Loucy (cell line): ENCODE data around the gene SUPT3H.

Experiments
- H2AFZ ChIP-seq: fragments of 200-600 bp; sonication (generic); 2 replicates; pipeline ENCODE4 v1.6.0; 2016; ENCODE audit warnings: antibody characterized with exemption, mild to moderate bottlenecking, low read length, moderate library complexity
- H3F3A ChIP-seq: fragments of 200-600 bp; 2 replicates; pipeline ENCODE4 v1.6.0; 2016; ENCODE audit warnings: antibody characterized with exemption, low read depth, mild to moderate bottlenecking
- H3K27me3 ChIP-seq: fragments of 200-600 bp; sonication (generic); 2 replicates; pipeline ENCODE4 v1.6.1; 2014; ENCODE audit warnings: low read length, mild to moderate bottlenecking; ENCODE audit not compliant: insufficient read depth, poor library complexity, severe bottlenecking
- H3K36me3 ChIP-seq: fragments of 200-600 bp; sonication (generic); 2 replicates; pipeline ENCODE4 v1.6.1; 2016; ENCODE audit warnings: low read length; ENCODE audit not compliant: insufficient read depth
- H3K4me1 ChIP-seq: fragments of 200-600 bp; sonication (generic); 2 replicates; pipeline ENCODE4 v1.5.1; 2014; ENCODE audit warnings: low read length, mild to moderate bottlenecking; ENCODE audit not compliant: insufficient read depth, poor library complexity, severe bottlenecking
- H3K4me2 ChIP-seq: fragments of 200-600 bp; sonication (generic); 2 replicates; pipeline ENCODE4 v1.6.0; 2014; ENCODE audit warnings: antibody characterized with exemption, low read length, low read depth, mild to moderate bottlenecking; ENCODE audit not compliant: poor library complexity, severe bottlenecking
- H3K4me3 ChIP-seq: fragments of 200-600 bp; sonication (generic); 2 replicates; pipeline ENCODE4 v1.5.1; 2014; ENCODE audit warnings: low read length, mild to moderate bottlenecking, mixed read lengths; ENCODE audit not compliant: poor library complexity, severe bottlenecking
- H3K79me2 ChIP-seq: fragments of 200-600 bp; sonication (generic); 2 replicates; pipeline ENCODE4 v1.6.1; 2014; ENCODE audit warnings: low read length; ENCODE audit not compliant: insufficient read depth
- H3K9ac ChIP-seq: fragments of 200-600 bp; sonication (generic); 2 replicates; pipeline ENCODE4 v1.6.0; 2014; ENCODE audit warnings: mild to moderate bottlenecking, low read depth, low read length, moderate library complexity; ENCODE audit not compliant: poor library complexity, severe bottlenecking
- H3K9me2 ChIP-seq: fragments of 200-600 bp; sonication (generic); replicated peaks from 2 replicates; pipeline ENCODE4 v1.6.1; 2016; ENCODE audit warnings: low read depth, low read length, mixed read lengths
- H3K9me3 ChIP-seq: fragments of 200-600 bp; sonication (generic); 2 replicates; pipeline ENCODE4 v1.6.1; 2014; ENCODE audit warnings: mild to moderate bottlenecking, antibody characterized with exemption, low read length, low read depth; ENCODE audit not compliant: insufficient read depth
- H4K20me1 ChIP-seq: fragments of 200-600 bp; sonication (generic); 2 replicates; pipeline ENCODE4 v1.6.0; 2014; ENCODE audit warnings: antibody characterized with exemption, low read length, mild to moderate bottlenecking; ENCODE audit not compliant: insufficient read depth, poor library complexity, severe bottlenecking
- CTCF ChIP-seq: fragments of 200-600 bp; sonication (generic); conservative IDR thresholded peaks from 2 replicates; pipeline ENCODE4 v1.5.1; 2014; ENCODE audit warnings: mild to moderate bottlenecking, antibody characterized with exemption, low read length
- EZH2phosphoT487 ChIP-seq: fragments of 200-600 bp; IDR thresholded peaks from 2 replicates; pipeline ENCODE4 v1.6.1; 2018; ENCODE audit warnings: antibody characterized with exemption, mild to moderate bottlenecking, moderate library complexity, borderline replicate concordance

Gene SUPT3H

DNA sequence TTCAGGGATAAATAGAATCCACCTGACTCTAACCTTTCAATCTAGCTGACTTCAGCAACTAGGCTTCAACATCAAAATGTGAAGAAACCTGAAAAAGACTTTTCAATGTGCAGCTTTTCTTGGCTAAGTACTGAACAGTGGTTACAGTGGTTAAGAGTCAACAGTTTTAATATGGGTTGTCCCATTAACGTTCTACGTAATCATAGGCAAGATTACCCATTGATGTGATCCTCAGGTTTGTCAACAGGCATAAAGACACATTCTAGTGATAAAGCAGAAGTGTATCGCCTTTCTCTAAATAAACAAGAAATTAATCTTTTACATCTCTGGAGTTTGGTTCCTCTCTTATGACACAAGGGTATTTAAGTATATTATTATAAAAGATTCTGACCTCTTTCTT lies 203.7 kb downstream of the SUPT3H start:
- H3K4me2 ChIP-seq, result peak overlapping the region; percentile 56
- no peaks in the 10 kb centered on the region for H3K9me2 ChIP-seq
- H2AFZ ChIP-seq, result peak overlapping the region; percentile 40; the same call in 1 of the 2 replicates
- peaks cover 25% of the 10 kb centered on the region for H3K4me1 ChIP-seq
- H3K9ac ChIP-seq, result peak overlapping the region; percentile 44
- TF ChIP-seq EZH2phosphoT487, result no peak
- TF ChIP-seq CTCF, result no peak
- H3K4me3 ChIP-seq, result peak overlapping the region; percentile 18
- no peaks in the 10 kb centered on the region for H3K9me3 ChIP-seq
- no peaks in the 10 kb centered on the region for H3K27me3 ChIP-seq
- H3F3A ChIP-seq, result no peaks in the 10 kb centered on the region; the same call in none of the 2 replicates
- H3K36me3 ChIP-seq, result no peaks in the 10 kb centered on the region
- no peaks in the 10 kb centered on the region for H3K79me2 ChIP-seq
- no peaks in the 10 kb centered on the region for H4K20me1 ChIP-seq

GRCh38 chr6:45171380-45171779 lies 206.4 kb downstream of the SUPT3H start:
- H3K36me3 ChIP-seq, result no peaks in the 10 kb centered on the region
- no peaks in the 10 kb centered on the region for H4K20me1 ChIP-seq
- H3K4me3 ChIP-seq, result no peak overlapping the region
- no peak overlapping the region for H3K4me2 ChIP-seq
- TF ChIP-seq EZH2phosphoT487 (no peak), CTCF (no peak)
- H3K9me2 ChIP-seq, result no peaks in the 10 kb centered on the region
- H2AFZ ChIP-seq, result no peak overlapping the region
- H3K9me3 ChIP-seq, result no peaks in the 10 kb centered on the region
- peaks cover 32% of the 10 kb centered on the region for H3K4me1 ChIP-seq
- no peaks in the 10 kb centered on the region; the same call in none of the 2 replicates for H3F3A ChIP-seq
- no peaks in the 10 kb centered on the region for H3K27me3 ChIP-seq
- no peaks in the 10 kb centered on the region for H3K79me2 ChIP-seq
- H3K9ac ChIP-seq, result no peak overlapping the region

GRCh38 chr6:45170309-45170708 lies 207.4 kb downstream of the SUPT3H start:
- Histone ChIP-seq H3K9me2 (no peaks in the 10 kb centered on the region), H3K4me3 (no peak overlapping the region), H3F3A (no peaks in the 10 kb centered on the region; the same call in none of the 2 replicates), H3K36me3 (no peaks in the 10 kb centered on the region), H3K79me2 (no peaks in the 10 kb centered on the region), H3K27me3 (no peaks in the 10 kb centered on the region), H3K4me1 (peaks cover 32% of the 10 kb centered on the region), H2AFZ (no peak overlapping the region), H3K9me3 (no peaks in the 10 kb centered on the region), H3K9ac (no peak overlapping the region), H4K20me1 (no peaks in the 10 kb centered on the region), H3K4me2 (no peak overlapping the region)
- TF ChIP-seq CTCF (no peak), EZH2phosphoT487 (no peak)
